RWPE1 (cell line): ENCODE measurements around the gene ADGRL3.

Experiments
- CTCF ChIA-PET: fragments of 350-600 bp; sonication (Branson Sonifier 250); formaldehyde crosslinking; extraction: SDS; loops from one replicate; lab custom pipeline; 2021; lab: Yijun Ruan, JAX
- POLR2A ChIA-PET: fragments of 400-600 bp; formaldehyde crosslinking; extraction: SDS; loops from one replicate; lab custom pipeline; 2020; ENCODE audit warnings: antibody characterized with exemption; ENCODE audit not compliant: low non-redundant PET; lab: Yijun Ruan, JAX
- DNase-seq: peaks from one replicate; pipeline ENCODE4 v3.0.0; 2012; ENCODE audit warnings: low spot score
- H3K27ac ChIP-seq: fragments of 450-650 bp; 2 replicates; pipeline ENCODE4 v1.5.1; 2017
- TF ChIP-seq, protein P1 (sequence below): fragments of 450-650 bp; conservative IDR thresholded peaks from 2 replicates; pipeline ENCODE4 v1.5.1; 2017; ENCODE audit warnings: low read depth, mild to moderate bottlenecking

The ADGRL3 gene

GRCh38 chr4:62093735-62094134 lies 893.6 kb downstream of the ADGRL3 start:
- POLR2A ChIA-PET: no interaction called here
- CTCF ChIA-PET: no interaction called here
- no peak overlapping the region for H3K27ac ChIP-seq
- TF ChIP-seq, protein P1, sequence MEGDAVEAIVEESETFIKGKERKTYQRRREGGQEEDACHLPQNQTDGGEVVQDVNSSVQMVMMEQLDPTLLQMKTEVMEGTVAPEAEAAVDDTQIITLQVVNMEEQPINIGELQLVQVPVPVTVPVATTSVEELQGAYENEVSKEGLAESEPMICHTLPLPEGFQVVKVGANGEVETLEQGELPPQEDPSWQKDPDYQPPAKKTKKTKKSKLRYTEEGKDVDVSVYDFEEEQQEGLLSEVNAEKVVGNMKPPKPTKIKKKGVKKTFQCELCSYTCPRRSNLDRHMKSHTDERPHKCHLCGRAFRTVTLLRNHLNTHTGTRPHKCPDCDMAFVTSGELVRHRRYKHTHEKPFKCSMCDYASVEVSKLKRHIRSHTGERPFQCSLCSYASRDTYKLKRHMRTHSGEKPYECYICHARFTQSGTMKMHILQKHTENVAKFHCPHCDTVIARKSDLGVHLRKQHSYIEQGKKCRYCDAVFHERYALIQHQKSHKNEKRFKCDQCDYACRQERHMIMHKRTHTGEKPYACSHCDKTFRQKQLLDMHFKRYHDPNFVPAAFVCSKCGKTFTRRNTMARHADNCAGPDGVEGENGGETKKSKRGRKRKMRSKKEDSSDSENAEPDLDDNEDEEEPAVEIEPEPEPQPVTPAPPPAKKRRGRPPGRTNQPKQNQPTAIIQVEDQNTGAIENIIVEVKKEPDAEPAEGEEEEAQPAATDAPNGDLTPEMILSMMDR: no peak
- no peak for DNase-seq

GRCh38 chr4:62096881-62097280 lies 896.8 kb downstream of the ADGRL3 start:
- no peak overlapping the region for H3K27ac ChIP-seq
- TF ChIP-seq, protein P1: no peak
- DNase-seq: no peak
- ChIA-PET CTCF (interaction anchor here (0.6 to 0.7 kb wide), 2 partner anchors 37 to 184 kb away, joined by 3 to 5 read pairs; no protein-coding TSS in a partner anchor), POLR2A (no interaction called here)

- ChIA-PET POLR2A (no interaction called here), CTCF (no interaction called here)
- DNase-seq: no peak
- no peak overlapping the region for H3K27ac ChIP-seq
- TF ChIP-seq, protein P1: no peak
Observed at GRCh38 chr4:62115216-62115615, 915.1 kb downstream of the ADGRL3 start.

DNA sequence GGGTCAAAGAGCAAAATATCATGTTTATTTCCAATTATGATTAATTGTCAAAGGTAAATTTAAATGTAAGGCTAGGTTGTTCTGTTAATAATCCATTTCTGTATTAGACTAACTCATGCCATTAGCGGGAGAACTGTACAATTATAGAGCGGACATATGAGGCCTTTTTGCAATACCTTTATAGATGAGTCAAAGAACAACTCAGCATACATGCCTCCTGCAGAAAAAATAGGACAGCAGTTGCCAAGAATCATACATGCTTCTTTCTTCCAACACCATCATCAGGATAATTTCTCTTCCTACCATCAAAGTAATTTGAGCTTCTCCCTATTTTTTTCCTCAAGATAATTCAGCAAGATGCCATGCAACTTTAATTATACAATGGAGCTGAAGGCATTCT lies 917.8 kb downstream of the ADGRL3 start:
- no peak overlapping the region for H3K27ac ChIP-seq
- TF ChIP-seq, protein P1: no peak
- ChIA-PET CTCF (no interaction called here), POLR2A (no interaction called here)
- DNase-seq: no peak

DNA sequence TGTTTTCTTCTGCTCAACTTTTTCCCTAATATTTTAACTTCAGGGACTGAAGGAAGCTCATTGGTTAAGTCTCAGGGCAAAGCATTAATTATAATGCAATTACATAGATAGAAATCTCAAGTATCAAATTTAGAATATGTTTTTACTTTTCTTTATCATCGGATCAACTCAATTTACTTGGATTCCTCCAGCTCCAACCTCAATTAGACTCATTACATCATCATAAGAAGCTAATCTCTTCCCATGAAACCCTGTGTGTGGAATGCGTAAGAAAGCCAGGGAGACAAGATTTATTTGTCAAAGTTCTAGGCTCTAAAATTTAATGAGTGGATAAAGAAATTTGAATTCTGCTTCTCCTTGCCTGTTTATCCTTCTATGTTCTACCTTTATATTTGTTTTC lies 918.4 kb downstream of the ADGRL3 start:
- no peak for DNase-seq
- CTCF ChIA-PET: no interaction called here
- POLR2A ChIA-PET: no interaction called here

GRCh38 chr4:62119195-62119594 lies 919.1 kb downstream of the ADGRL3 start:
- DNase-seq: no peak
- TF ChIP-seq, protein P1: no peak
- POLR2A ChIA-PET: no interaction called here
- CTCF ChIA-PET: no interaction called here
- H3K27ac ChIP-seq: no peak overlapping the region

More for the DNA sequence above, 918.4 kb downstream of the ADGRL3 start:
- no peak overlapping the region for H3K27ac ChIP-seq
- TF ChIP-seq, protein P1: no peak
